Hematopoietic multipotent progenitor cell (in vitro differentiated cells): ENCODE data around the gene TAS2R60. TPM values are rescaled to one million over a fixed set of nuclear protein-coding genes. Genes with fewer than 3 reads are reported as not detected.
"Not testable (repeated sequence)": the region's sequence is repeated elsewhere in the genome, so short reads cannot be mapped to it uniquely, and the experiment has no call there.

Experiments
- DNase-seq, 3 donors: peaks; one replicate each; pipeline ENCODE4 v3.0.0-alpha.2; 2011 to 2015; ENCODE audit warnings: low read depth in 2 of 3, low spot score in 2 of 3
- total RNA-seq: library from RNA; depleted of rRNA; stranded (reverse); fragments of >200 nt; gene quantifications from one replicate; pipeline ENCODE4 v1.2.3, GENCODE V29; 2012

The TAS2R60 gene
- total RNA-seq, 1 donor: 0.27 TPM

- no peak for DNase-seq
Measured at GRCh38 chr7:143410521-143411004, 32.7 kb upstream of the TAS2R60 start.

GRCh38 chr7:143411976-143412708 is 31.1 kb upstream of the TAS2R60 start:
- no peak for DNase-seq

- no peak for DNase-seq
Measured at GRCh38 chr7:143413123-143413522, 30.1 kb upstream of the TAS2R60 start.

GRCh38 chr7:143415209-143415608 is 28.0 kb upstream of the TAS2R60 start:
- DNase-seq: not testable (repeated sequence)

GRCh38 chr7:143415742-143416397 is 27.4 kb upstream of the TAS2R60 start:
- DNase-seq: no peak

GRCh38 chr7:143416565-143417149 is 26.6 kb upstream of the TAS2R60 start:
- peak; percentile 23 to 76 (median 38) for DNase-seq

- DNase-seq: no peak
Measured at GRCh38 chr7:143417734-143418383, 25.4 kb upstream of the TAS2R60 start.

- no peak for DNase-seq
Measured at GRCh38 chr7:143418681-143419458, 24.4 kb upstream of the TAS2R60 start.

- DNase-seq: no peak
Measured at GRCh38 chr7:143419880-143420279, 23.4 kb upstream of the TAS2R60 start.

- not testable (repeated sequence) for DNase-seq
Measured at GRCh38 chr7:143420624-143421023, 22.6 kb upstream of the TAS2R60 start.

GRCh38 chr7:143422033-143422432 is 21.2 kb upstream of the TAS2R60 start:
- DNase-seq: no peak

GRCh38 chr7:143424476-143424875 is 18.8 kb upstream of the TAS2R60 start:
- DNase-seq: not testable (repeated sequence)

GRCh38 chr7:143426479-143427142 is 16.6 kb upstream of the TAS2R60 start:
- DNase-seq: no peak

- no peak for DNase-seq
Measured at GRCh38 chr7:143429770-143430698, 13.2 kb upstream of the TAS2R60 start.

- DNase-seq: no peak
Measured at GRCh38 chr7:143431109-143431508, 12.1 kb upstream of the TAS2R60 start.

- no peak for DNase-seq
Measured at GRCh38 chr7:143433759-143434158, 9.5 kb upstream of the TAS2R60 start.

- DNase-seq: no peak
Measured at GRCh38 chr7:143434660-143435059, 8.6 kb upstream of the TAS2R60 start.

GRCh38 chr7:143435266-143435665 is 8.0 kb upstream of the TAS2R60 start:
- DNase-seq: no peak
